Stimulated activated CD4-positive, alpha-beta T cell treated with anti-CD3 and anti-CD28 coated beads, TNF-alpha, amount 100 ng/mL, for 1 hour (primary cell): Measurements from ENCODE around the gene SEPTIN1.
A peak's percentile ranks its signal among the peaks of the same experiment; 100 is the strongest.
"Not testable (repeated sequence)": the region's sequence is repeated elsewhere in the genome, so short reads cannot be mapped to it uniquely, and the experiment has no call there.

ENCODE experiments used
- DNase-seq, 3 donors: peaks; one replicate each; pipeline ENCODE4 v3.0.0-alpha.2; 2020; ENCODE audit warnings: low read depth in 3 of 3, low spot score in 1 of 3

Gene SEPTIN1

GRCh38 chr16:30401768-30402425 lies 19.5 kb upstream of the SEPTIN1 start:
- no peak for DNase-seq

- DNase-seq = no peak
Observed at GRCh38 chr16:30399435-30400186, 17.2 kb upstream of the SEPTIN1 start.

GRCh38 chr16:30398661-30399434 lies 16.5 kb upstream of the SEPTIN1 start:
- DNase-seq = no peak

GRCh38 chr16:30397776-30398660 lies 15.7 kb upstream of the SEPTIN1 start:
- no peak for DNase-seq

GRCh38 chr16:30397056-30397455 lies 14.7 kb upstream of the SEPTIN1 start:
- DNase-seq = no peak

GRCh38 chr16:30396627-30397026 lies 14.3 kb upstream of the SEPTIN1 start:
- not testable (repeated sequence) for DNase-seq

- no peak for DNase-seq
Observed at GRCh38 chr16:30395992-30396585, 13.7 kb upstream of the SEPTIN1 start.

- peak in 1 of 3 donors; percentile 52 for DNase-seq
Observed at GRCh38 chr16:30395155-30395991, 13.0 kb upstream of the SEPTIN1 start, which contains the start of gene ZNF48. TSS of gene ZNF48 (plus strand) at chr16:30395420. CDS start at chr16:30395795, 375 bp downstream.

- DNase-seq = no peak
Observed at GRCh38 chr16:30394592-30395154, 12.3 kb upstream of the SEPTIN1 start.

- DNase-seq = no peak
Observed at GRCh38 chr16:30383521-30383920, 1.2 kb upstream of the SEPTIN1 start.

- DNase-seq = no peak
Observed at GRCh38 chr16:30381291-30382041, 895 bp downstream of the SEPTIN1 start.

- DNase-seq = no peak
Observed at GRCh38 chr16:30380803-30381208, 1.6 kb downstream of the SEPTIN1 start.

- no peak for DNase-seq
Observed at GRCh38 chr16:30380072-30380802, 2.1 kb downstream of the SEPTIN1 start.

GRCh38 chr16:30379158-30379783 lies 3.1 kb downstream of the SEPTIN1 start:
- no peak for DNase-seq

GRCh38 chr16:30378236-30379157 lies 3.9 kb downstream of the SEPTIN1 start:
- DNase-seq = peak; percentile 99 to 100 (median 100)

GRCh38 chr16:30377812-30378235 lies 4.5 kb downstream of the SEPTIN1 start:
- peak; percentile 72 to 83 (median 79) for DNase-seq
